Mammary epithelial cell (primary cell): ENCODE results near the gene PTER.

Experiments
- EZH2 ChIP-seq: IDR thresholded peaks from 2 replicates; pipeline ENCODE4 v1.6.1; 2012; ENCODE audit warnings: low read length, inconsistent platforms, borderline replicate concordance
- TF ChIP-seq, protein P1 (sequence below), 2 donors: IDR thresholded peaks in 1 of 2; conservative IDR thresholded peaks in 1 of 2; 2 replicates each; pipeline ENCODE4 v1.5.1; 2011 to 2012; ENCODE audit warnings: inconsistent platforms in 2 of 2, low read length in 2 of 2, mild to moderate bottlenecking in 2 of 2, control low read depth in 1 of 2, low read depth in 1 of 2; ENCODE audit not compliant: insufficient read depth in 1 of 2; ENCODE audit errors: extremely low read depth in 1 of 2

- TF ChIP-seq, protein P1, sequence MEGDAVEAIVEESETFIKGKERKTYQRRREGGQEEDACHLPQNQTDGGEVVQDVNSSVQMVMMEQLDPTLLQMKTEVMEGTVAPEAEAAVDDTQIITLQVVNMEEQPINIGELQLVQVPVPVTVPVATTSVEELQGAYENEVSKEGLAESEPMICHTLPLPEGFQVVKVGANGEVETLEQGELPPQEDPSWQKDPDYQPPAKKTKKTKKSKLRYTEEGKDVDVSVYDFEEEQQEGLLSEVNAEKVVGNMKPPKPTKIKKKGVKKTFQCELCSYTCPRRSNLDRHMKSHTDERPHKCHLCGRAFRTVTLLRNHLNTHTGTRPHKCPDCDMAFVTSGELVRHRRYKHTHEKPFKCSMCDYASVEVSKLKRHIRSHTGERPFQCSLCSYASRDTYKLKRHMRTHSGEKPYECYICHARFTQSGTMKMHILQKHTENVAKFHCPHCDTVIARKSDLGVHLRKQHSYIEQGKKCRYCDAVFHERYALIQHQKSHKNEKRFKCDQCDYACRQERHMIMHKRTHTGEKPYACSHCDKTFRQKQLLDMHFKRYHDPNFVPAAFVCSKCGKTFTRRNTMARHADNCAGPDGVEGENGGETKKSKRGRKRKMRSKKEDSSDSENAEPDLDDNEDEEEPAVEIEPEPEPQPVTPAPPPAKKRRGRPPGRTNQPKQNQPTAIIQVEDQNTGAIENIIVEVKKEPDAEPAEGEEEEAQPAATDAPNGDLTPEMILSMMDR (conservative IDR thresholded peaks at IDR 0.05 in 1 of 2, IDR thresholded peaks at IDR 0.05 in 1 of 2; ENCODE audit: extremely low read depth in 1 of 2, insufficient read depth in 1 of 2, low read depth in 1 of 2, low read length in 2 of 2), result no peak
- TF ChIP-seq EZH2, result no peak
Observed at GRCh38 chr10:16440396-16441133, 3.8 kb downstream of the PTER start.
